ENCODE results near the gene COQ8A. TPM values are rescaled to one million over a fixed set of nuclear protein-coding genes. Genes with fewer than 3 reads are reported as not detected.
A peak's percentile ranks its signal among the peaks of the same experiment; 100 is the strongest.

COQ8A gene
- total RNA-seq, 3 donors from 2014 or later, result 51.8 to 307 (median 60.6) TPM

DNA sequence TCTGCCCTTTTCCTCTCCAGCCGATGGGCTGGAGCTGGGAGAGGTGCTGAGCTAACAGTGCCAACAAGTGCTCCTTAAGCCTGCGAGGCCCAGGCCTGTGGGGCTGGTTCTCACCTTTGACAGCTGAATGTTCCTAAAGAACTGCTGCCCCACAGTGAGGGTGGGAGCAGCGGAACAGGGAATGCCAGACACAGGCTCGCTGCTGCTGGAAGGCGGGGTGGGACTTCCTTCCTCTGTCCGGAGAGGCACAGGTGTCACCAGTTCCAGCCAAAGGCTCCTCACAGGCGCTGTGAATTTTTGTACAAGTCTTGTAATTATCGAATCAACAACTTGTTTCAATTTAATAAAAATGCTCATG lies 47.1 kb downstream of the COQ8A start:
- no peaks in the 10 kb centered on the region for H3K36me3 ChIP-seq
- peak overlapping the region; percentile 34 to 52 for H3K27ac ChIP-seq
- DNase-seq (ENCODE audit: low spot score in 2 of 2), result no peak
- H3K4me3 ChIP-seq, result no peak overlapping the region
- intact Hi-C loops (cut with DNase I; ENCODE audit: low total_unique reads), result no loop called here
- H3K27me3 ChIP-seq, result no peaks in the 10 kb centered on the region
- TF ChIP-seq POLR2AphosphoS5 (IDR thresholded peaks at IDR 0.05), result no peak
- TF ChIP-seq, protein P1, sequence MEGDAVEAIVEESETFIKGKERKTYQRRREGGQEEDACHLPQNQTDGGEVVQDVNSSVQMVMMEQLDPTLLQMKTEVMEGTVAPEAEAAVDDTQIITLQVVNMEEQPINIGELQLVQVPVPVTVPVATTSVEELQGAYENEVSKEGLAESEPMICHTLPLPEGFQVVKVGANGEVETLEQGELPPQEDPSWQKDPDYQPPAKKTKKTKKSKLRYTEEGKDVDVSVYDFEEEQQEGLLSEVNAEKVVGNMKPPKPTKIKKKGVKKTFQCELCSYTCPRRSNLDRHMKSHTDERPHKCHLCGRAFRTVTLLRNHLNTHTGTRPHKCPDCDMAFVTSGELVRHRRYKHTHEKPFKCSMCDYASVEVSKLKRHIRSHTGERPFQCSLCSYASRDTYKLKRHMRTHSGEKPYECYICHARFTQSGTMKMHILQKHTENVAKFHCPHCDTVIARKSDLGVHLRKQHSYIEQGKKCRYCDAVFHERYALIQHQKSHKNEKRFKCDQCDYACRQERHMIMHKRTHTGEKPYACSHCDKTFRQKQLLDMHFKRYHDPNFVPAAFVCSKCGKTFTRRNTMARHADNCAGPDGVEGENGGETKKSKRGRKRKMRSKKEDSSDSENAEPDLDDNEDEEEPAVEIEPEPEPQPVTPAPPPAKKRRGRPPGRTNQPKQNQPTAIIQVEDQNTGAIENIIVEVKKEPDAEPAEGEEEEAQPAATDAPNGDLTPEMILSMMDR (IDR thresholded peaks at IDR 0.05), result no peak
- TF ChIP-seq POLR2A (IDR thresholded peaks at IDR 0.05), result no peak
- H3K4me1 ChIP-seq, result peaks cover 0 to 8% of the 10 kb centered on the region in 2 donors
- H3K9me3 ChIP-seq, result no peaks in the 10 kb centered on the region

DNA sequence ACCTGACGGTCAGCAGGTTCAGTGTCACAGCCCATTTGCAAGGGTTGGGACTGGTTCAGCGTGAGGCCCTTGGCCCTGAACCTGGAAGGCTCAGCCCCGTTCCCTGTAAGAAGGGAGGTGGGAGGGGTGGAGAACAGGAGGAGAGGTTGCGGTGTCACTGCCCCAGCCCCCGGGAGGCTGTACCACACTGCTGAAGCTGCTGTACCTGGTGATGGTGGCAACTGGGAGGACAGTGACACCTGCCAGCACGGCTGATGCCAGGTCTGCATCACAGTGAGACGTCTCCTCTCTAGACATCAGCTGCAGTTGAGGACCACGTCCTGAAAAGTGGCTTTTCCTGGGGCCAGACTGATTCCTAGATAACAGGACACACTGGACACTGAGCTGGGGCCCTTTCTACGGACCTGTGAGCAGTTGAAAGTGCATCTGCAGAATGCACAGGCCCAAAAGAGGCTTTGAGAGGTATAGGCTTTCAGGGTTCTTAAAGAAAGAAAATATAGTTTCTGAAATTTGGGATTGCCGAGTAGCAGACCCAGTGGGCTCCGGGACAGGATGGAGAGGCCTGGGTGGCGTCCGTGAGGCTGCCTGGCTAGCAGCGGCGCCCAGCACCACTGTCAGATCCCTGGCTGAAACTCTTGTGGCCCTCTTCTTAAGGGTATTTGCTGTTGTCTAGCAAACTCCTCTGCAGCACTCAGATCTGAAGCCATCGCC lies 47.7 kb downstream of the COQ8A start:
- Histone ChIP-seq H3K27ac (peak overlapping the region; percentile 40 to 74), H3K36me3 (no peaks in the 10 kb centered on the region), H3K27me3 (no peaks in the 10 kb centered on the region), H3K4me1 (peaks cover 0 to 8% of the 10 kb centered on the region in 2 donors), H3K9me3 (no peaks in the 10 kb centered on the region), H3K4me3 (no peak overlapping the region)
- no peak for DNase-seq (ENCODE audit: low spot score in 2 of 2)
- TF ChIP-seq POLR2AphosphoS5 (IDR thresholded peaks at IDR 0.05) (no peak), POLR2A (IDR thresholded peaks at IDR 0.05) (no peak)
- TF ChIP-seq, protein P1 (IDR thresholded peaks at IDR 0.05), result no peak
- intact Hi-C loops (cut with DNase I; ENCODE audit: low total_unique reads), result no loop called here

DNA sequence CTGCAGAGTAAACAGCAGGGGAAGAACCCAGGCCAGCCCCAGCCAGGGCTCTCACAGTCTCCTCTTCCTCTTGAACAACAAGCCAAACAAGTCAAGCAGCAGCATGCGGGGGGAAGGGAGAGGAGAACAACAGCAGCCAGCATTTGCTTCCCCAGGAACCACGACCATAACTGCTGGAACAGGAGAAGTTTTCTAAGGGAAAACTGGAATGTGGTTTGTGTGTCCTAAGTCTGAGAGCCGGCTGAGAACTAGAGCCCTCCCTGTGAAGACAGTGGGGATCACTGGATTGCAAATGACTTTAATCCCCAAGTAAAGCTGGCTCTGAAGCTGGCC lies 48.2 kb downstream of the COQ8A start:
- peak overlapping the region; percentile 41 to 74 for H3K27ac ChIP-seq
- H3K4me3 ChIP-seq, result no peak overlapping the region
- intact Hi-C loops (cut with DNase I; ENCODE audit: low total_unique reads), result no loop called here
- TF ChIP-seq POLR2AphosphoS5 (IDR thresholded peaks at IDR 0.05), result no peak
- no peak for TF ChIP-seq POLR2A (IDR thresholded peaks at IDR 0.05)
- TF ChIP-seq, protein P1 (IDR thresholded peaks at IDR 0.05), result no peak
- H3K4me1 ChIP-seq, result peaks cover 0 to 8% of the 10 kb centered on the region in 2 donors
- no peaks in the 10 kb centered on the region for H3K27me3 ChIP-seq
- H3K36me3 ChIP-seq, result no peaks in the 10 kb centered on the region
- DNase-seq (ENCODE audit: low spot score in 2 of 2), result peak in 1 of 2 donors; percentile 45
- H3K9me3 ChIP-seq, result no peaks in the 10 kb centered on the region

DNA sequence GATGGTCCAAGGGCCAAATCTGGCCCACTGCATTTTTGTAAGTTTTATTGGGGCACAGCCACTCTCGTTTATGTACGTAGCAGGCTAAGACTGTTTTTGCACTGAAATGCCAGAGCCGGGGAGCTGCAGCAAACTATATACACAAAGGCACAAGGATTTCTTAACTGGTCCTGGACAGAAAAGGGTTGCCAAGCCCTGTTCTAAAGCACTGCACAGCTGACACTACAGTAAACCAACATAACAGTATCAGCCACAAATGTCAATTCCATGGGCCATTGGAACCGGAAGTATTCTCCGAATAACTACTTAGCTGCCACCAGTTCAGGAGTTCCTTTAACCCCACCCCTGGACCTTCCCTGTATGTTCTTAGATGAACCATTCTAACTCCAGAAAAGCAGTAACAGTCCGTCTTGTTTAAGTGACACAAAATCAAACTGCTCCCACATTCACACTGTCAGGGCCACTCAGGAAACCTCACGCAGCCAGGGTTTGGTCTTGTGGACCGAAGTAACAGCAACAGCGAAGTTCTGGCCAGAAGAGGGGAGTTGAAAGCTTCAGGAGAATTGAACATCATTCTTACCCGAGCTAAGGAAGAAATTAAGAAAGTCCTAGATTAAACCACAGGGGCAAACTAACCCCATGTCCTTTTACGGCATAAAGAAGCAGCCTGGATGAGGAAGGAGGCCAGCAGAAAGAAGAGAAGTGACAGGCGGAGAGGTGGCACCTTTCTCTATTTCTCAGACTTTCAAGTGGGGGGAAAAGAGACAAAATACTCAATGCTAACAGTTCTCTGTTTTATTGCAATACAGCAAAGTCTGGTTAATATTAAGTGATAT lies 49.2 kb downstream of the COQ8A start:
- H3K9me3 ChIP-seq, result no peaks in the 10 kb centered on the region
- no peak overlapping the region for H3K4me3 ChIP-seq
- H3K4me1 ChIP-seq, result peaks cover 0 to 8% of the 10 kb centered on the region in 2 donors
- H3K27me3 ChIP-seq, result no peaks in the 10 kb centered on the region
- TF ChIP-seq POLR2AphosphoS5 (IDR thresholded peaks at IDR 0.05) (no peak), POLR2A (IDR thresholded peaks at IDR 0.05) (no peak)
- TF ChIP-seq, protein P1 (IDR thresholded peaks at IDR 0.05), result no peak
- no peaks in the 10 kb centered on the region for H3K36me3 ChIP-seq
- DNase-seq (ENCODE audit: low spot score in 2 of 2), result no peak
- intact Hi-C loops (cut with DNase I; ENCODE audit: low total_unique reads), result no loop called here
- H3K27ac ChIP-seq, result peak overlapping the region; percentile 14 to 41

DNA sequence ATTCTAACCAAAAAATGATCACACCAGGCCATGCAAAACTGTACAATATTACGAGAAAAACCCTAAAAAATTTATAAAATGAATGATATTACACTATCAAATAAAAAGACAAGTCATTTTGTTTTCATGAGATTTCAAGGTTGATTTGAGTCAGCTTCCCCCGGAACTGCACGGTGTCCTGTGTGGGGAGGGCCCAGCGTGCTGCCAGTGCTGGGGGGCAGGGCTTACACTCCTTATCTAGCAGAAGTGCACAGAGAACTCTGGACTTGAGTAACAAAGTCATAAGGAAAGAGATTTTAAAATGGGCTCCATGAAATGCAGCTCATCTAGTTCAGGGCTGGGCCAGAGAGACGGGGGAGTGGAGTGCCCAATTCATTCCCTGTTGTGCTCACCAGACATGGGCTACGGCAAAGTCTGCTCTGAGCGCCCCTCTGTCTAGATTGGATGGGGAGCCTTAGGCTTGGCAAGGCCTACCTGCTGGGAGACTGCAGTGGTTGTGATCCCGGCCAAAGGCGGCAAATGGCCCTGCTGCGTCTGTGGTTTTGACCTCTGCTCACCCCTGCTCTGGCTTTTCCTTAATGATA lies 50.1 kb downstream of the COQ8A start:
- no peaks in the 10 kb centered on the region for H3K9me3 ChIP-seq
- H3K4me3 ChIP-seq, result no peak overlapping the region
- H3K36me3 ChIP-seq, result no peaks in the 10 kb centered on the region
- H3K27ac ChIP-seq, result peak overlapping the region; percentile 3 to 14
- peaks cover 0 to 8% of the 10 kb centered on the region in 2 donors for H3K4me1 ChIP-seq
- TF ChIP-seq, protein P1 (IDR thresholded peaks at IDR 0.05), result no peak
- TF ChIP-seq POLR2A (IDR thresholded peaks at IDR 0.05) (no peak), POLR2AphosphoS5 (IDR thresholded peaks at IDR 0.05) (no peak)
- no peaks in the 10 kb centered on the region for H3K27me3 ChIP-seq
- intact Hi-C loops (cut with DNase I; ENCODE audit: low total_unique reads), result no loop called here
- no peak for DNase-seq (ENCODE audit: low spot score in 2 of 2)
